CD4-positive, alpha-beta T cell (primary cell): ENCODE measurements around the gene USP25. TPM values are rescaled to one million over a fixed set of nuclear protein-coding genes. Genes with fewer than 3 reads are reported as not detected.

Experiments used
- ATAC-seq: fragments of 200-7000 bp; cut with Tn5 transposase; one replicate; pipeline ENCODE4 v1.10.0; 2022; ENCODE audit warnings: mild to moderate bottlenecking; ENCODE audit not compliant: poor library complexity
- CTCF ChIA-PET: fragments of 350-600 bp; sonication (Branson Sonifier 250); formaldehyde crosslinking; loops from one replicate; lab custom pipeline; 2021; ENCODE audit warnings: antibody characterized with exemption, inconsistent platforms; lab: Charles Lee
- POLR2A ChIA-PET: fragments of 350-600 bp; sonication (Branson Sonifier 250); formaldehyde crosslinking; loops from one replicate; lab custom pipeline; 2021; ENCODE audit warnings: antibody characterized with exemption, inconsistent platforms; lab: Charles Lee
- DNase-seq, 14 experiments: peaks; one replicate each; pipeline ENCODE4 v3.0.0-alpha.2; 2013 to 2020; ENCODE audit warnings: mixed read lengths in 2 of 14
- H3K27ac ChIP-seq, 2 donors: one replicate each; pipeline versions ENCODE4 v1.5.1 to v1.7.0; 2013; ENCODE audit warnings: low read length in 2 of 2, low read depth in 1 of 2, mild to moderate bottlenecking in 1 of 2
- H3K27me3 ChIP-seq, 2 experiments: 1 replicate in 1 of 2; 2 replicates in 1 of 2; pipeline versions ENCODE4 v1.6.1 to v1.7.0; 2013; ENCODE audit warnings: low read length in 2 of 2, control low read depth in 1 of 2, mild to moderate bottlenecking in 1 of 2, moderate library complexity in 1 of 2; ENCODE audit not compliant: insufficient read depth in 2 of 2, control insufficient read depth in 1 of 2
- H3K36me3 ChIP-seq: one replicate; pipeline ENCODE4 v1.6.1; 2013; ENCODE audit warnings: low read length, control low read depth; ENCODE audit not compliant: insufficient read depth
- H3K4me1 ChIP-seq: one replicate; pipeline ENCODE4 v1.6.1; 2013; ENCODE audit warnings: low read length, control low read depth; ENCODE audit not compliant: insufficient read depth
- H3K4me3 ChIP-seq: one replicate; pipeline ENCODE4 v1.5.1; 2013; ENCODE audit warnings: mild to moderate bottlenecking, low read length, moderate library complexity
- H3K9me3 ChIP-seq, 2 experiments: 1 replicate in 1 of 2; 2 replicates in 1 of 2; pipeline versions ENCODE4 v1.6.1 to v1.7.0; 2013; ENCODE audit warnings: low read length in 2 of 2, mild to moderate bottlenecking in 2 of 2, control low read depth in 1 of 2, moderate library complexity in 1 of 2; ENCODE audit not compliant: control insufficient read depth in 1 of 2, insufficient read depth in 1 of 2
- H3K27ac Mint-ChIP-seq: one replicate; pipeline ENCODE4 v1.8.0; 2020; ENCODE audit warnings: mixed read lengths
- H3K27me3 Mint-ChIP-seq: one replicate; pipeline ENCODE4 v1.8.0; 2021; ENCODE audit warnings: mixed read lengths
- H3K36me3 Mint-ChIP-seq: one replicate; pipeline ENCODE4 v1.8.0; 2021; ENCODE audit warnings: low read depth, mixed read lengths
- H3K4me1 Mint-ChIP-seq: one replicate; pipeline ENCODE4 v1.8.0; 2021; ENCODE audit warnings: low read depth, mixed read lengths
- H3K4me3 Mint-ChIP-seq: one replicate; pipeline ENCODE4 v1.8.0; 2020; ENCODE audit warnings: mild to moderate bottlenecking, mixed read lengths
- H3K9me3 Mint-ChIP-seq: one replicate; pipeline ENCODE4 v1.8.0; 2020; ENCODE audit warnings: mixed read lengths
- intact Hi-C, 2 experiments: fragments of 100-400 bp; cut with DNase I in 1 of 2; cut with micrococcal nuclease in 1 of 2; formaldehyde crosslinking; loops; one replicate each; pipeline versions ENCODE4 v1.15.1 to v1.9.0; 2023 to 2025; cut with DNase I, micrococcal nuclease
- total RNA-seq, 174 experiments: library from RNA in 2 of 174; stranded (reverse) in 2 of 174; gene quantifications; one replicate each; pipeline ENCODE4 v1.2.3 and lab custom pipeline; 2021 to 2026
- TF ChIP-seq, protein P1 (sequence below): fragments of 200-600 bp; IDR thresholded peaks from one replicate; pipeline ENCODE4 v1.8.0; 2022; ENCODE audit warnings: antibody characterized with exemption, mild to moderate bottlenecking

USP25 gene
- total RNA-seq, 2 experiments from 2014 or later = 45.0 to 49.2 TPM

DNA sequence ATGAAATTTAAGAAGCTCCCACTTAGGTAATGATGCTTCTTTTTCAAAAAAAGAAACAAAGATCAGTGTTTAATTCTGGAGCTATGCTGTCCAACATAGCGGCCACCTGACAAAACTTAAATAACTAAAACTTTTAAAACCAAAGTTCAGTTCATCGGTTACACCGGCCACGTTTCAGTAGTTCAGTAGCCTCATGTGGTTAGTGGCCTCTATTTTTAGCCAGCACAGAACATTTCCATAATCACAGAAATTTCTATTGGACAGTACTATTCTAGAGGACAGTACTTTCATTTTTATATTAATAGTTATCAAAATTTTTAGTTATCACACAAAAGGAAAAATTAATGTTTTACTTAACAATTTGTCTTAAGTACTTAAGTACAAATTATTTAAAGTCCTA is 141.0 kb downstream of the USP25 start:
- Mint-ChIP-seq H3K27ac (no peak overlapping the region), H3K36me3 (peaks cover 83% of the 10 kb centered on the region), H3K9me3 (no peaks in the 10 kb centered on the region), H3K4me1 (no peaks in the 10 kb centered on the region), H3K27me3 (no peaks in the 10 kb centered on the region), H3K4me3 (no peak overlapping the region)
- DNase-seq = no peak
- POLR2A ChIA-PET = interaction anchor here (0.6 kb wide), 1 partner anchor 430 kb away, joined by 3 read pairs; no protein-coding TSS in a partner anchor
- Histone ChIP-seq H3K4me3 (no peak overlapping the region), H3K36me3 (peaks cover 66% of the 10 kb centered on the region), H3K9me3 (no peaks in the 10 kb centered on the region), H3K27me3 (no peaks in the 10 kb centered on the region), H3K4me1 (no peaks in the 10 kb centered on the region), H3K27ac (no peak overlapping the region)
- CTCF ChIA-PET = no interaction called here
- no peak for ATAC-seq
- intact Hi-C loops = no loop called here
- TF ChIP-seq, protein P1, sequence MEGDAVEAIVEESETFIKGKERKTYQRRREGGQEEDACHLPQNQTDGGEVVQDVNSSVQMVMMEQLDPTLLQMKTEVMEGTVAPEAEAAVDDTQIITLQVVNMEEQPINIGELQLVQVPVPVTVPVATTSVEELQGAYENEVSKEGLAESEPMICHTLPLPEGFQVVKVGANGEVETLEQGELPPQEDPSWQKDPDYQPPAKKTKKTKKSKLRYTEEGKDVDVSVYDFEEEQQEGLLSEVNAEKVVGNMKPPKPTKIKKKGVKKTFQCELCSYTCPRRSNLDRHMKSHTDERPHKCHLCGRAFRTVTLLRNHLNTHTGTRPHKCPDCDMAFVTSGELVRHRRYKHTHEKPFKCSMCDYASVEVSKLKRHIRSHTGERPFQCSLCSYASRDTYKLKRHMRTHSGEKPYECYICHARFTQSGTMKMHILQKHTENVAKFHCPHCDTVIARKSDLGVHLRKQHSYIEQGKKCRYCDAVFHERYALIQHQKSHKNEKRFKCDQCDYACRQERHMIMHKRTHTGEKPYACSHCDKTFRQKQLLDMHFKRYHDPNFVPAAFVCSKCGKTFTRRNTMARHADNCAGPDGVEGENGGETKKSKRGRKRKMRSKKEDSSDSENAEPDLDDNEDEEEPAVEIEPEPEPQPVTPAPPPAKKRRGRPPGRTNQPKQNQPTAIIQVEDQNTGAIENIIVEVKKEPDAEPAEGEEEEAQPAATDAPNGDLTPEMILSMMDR = no peak

DNA sequence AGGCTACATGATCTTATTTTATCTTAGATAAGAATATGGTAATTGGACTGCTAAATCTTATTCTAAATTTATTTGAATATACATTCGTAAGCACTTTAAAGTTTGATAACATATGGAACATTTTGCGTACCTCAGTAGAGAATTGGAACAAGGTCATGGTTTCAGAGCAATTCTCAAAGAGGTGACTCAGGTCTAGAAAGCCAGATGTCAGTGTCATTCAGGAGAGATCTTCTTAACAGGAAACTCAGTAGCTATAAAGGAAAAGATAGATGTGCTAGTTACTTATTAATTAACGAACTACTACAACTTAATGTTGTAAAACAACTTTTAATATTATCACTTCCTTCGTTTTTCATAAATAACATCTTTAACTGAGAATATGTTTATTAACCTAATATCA is 142.5 kb downstream of the USP25 start:
- peaks cover 83% of the 10 kb centered on the region for H3K36me3 Mint-ChIP-seq
- peaks cover 67% of the 10 kb centered on the region for H3K36me3 ChIP-seq
- CTCF ChIA-PET = interaction anchor here (0.6 kb wide), 1 partner anchor 389 kb away, joined by 4 read pairs; no protein-coding TSS in a partner anchor

DNA sequence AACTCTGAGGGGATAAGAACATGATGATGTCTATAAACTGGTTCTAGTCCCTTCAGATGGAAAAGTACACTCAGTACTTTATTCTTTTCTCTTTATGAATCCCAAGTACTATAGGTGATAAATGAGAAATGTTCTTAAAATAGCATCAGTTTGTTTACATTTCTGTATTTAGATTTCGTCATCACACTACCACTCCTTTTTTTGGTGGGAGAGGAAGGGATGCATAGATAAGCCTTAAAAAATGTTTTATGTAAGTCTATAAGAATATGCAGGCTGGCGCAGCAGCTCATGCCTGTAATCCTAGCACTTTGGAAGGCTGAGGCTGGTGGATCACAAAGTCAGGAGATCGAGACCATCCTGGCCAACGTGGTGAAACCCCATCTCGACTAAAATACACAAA is 144.8 kb downstream of the USP25 start:
- Mint-ChIP-seq H3K4me3 (no peak overlapping the region), H3K27ac (no peak overlapping the region), H3K36me3 (peaks cover 79% of the 10 kb centered on the region), H3K4me1 (no peaks in the 10 kb centered on the region), H3K9me3 (peaks cover 2% of the 10 kb centered on the region), H3K27me3 (no peaks in the 10 kb centered on the region)
- no peak overlapping the region for H3K4me3 ChIP-seq
- POLR2A ChIA-PET = no interaction called here
- TF ChIP-seq, protein P1 = no peak
- intact Hi-C loops = no loop called here
- no peak overlapping the region for H3K27ac ChIP-seq
- DNase-seq (no peak), ATAC-seq (no peak)
- no peaks in the 10 kb centered on the region for H3K4me1 ChIP-seq
- no peaks in the 10 kb centered on the region for H3K27me3 ChIP-seq
- no peaks in the 10 kb centered on the region for H3K9me3 ChIP-seq
- H3K36me3 ChIP-seq = peaks cover 70% of the 10 kb centered on the region
- CTCF ChIA-PET = no interaction called here

More for the DNA sequence above, 142.5 kb downstream of the USP25 start:
- no peaks in the 10 kb centered on the region for H3K27me3 Mint-ChIP-seq
- no peaks in the 10 kb centered on the region for H3K4me1 Mint-ChIP-seq
- H3K4me1 ChIP-seq = no peaks in the 10 kb centered on the region
- H3K9me3 ChIP-seq = no peaks in the 10 kb centered on the region
- ATAC-seq (no peak), DNase-seq (no peak)
- H3K27ac ChIP-seq = no peak overlapping the region
- H3K27me3 ChIP-seq = no peaks in the 10 kb centered on the region
- POLR2A ChIA-PET = no interaction called here
- TF ChIP-seq, protein P1 = no peak
- no peak overlapping the region for H3K4me3 ChIP-seq
- H3K9me3 Mint-ChIP-seq = no peaks in the 10 kb centered on the region
- H3K27ac Mint-ChIP-seq = no peak overlapping the region
- intact Hi-C loops = no loop called here
- no peak overlapping the region for H3K4me3 Mint-ChIP-seq
